HG03135 (cell line): Measurements from ENCODE around the gene CRY2.
"Not testable (repeated sequence)": the region's sequence is repeated elsewhere in the genome, so short reads cannot be mapped to it uniquely, and the experiment has no call there.

Source experiments
- ATAC-seq: cut with Tn5 transposase; IDR thresholded peaks from one replicate; pipeline ENCODE4 v1.9.1; 2021; ENCODE audit warnings: mild to moderate bottlenecking, moderate library complexity; ENCODE audit not compliant: unreplicated experiment

The CRY2 gene

DNA sequence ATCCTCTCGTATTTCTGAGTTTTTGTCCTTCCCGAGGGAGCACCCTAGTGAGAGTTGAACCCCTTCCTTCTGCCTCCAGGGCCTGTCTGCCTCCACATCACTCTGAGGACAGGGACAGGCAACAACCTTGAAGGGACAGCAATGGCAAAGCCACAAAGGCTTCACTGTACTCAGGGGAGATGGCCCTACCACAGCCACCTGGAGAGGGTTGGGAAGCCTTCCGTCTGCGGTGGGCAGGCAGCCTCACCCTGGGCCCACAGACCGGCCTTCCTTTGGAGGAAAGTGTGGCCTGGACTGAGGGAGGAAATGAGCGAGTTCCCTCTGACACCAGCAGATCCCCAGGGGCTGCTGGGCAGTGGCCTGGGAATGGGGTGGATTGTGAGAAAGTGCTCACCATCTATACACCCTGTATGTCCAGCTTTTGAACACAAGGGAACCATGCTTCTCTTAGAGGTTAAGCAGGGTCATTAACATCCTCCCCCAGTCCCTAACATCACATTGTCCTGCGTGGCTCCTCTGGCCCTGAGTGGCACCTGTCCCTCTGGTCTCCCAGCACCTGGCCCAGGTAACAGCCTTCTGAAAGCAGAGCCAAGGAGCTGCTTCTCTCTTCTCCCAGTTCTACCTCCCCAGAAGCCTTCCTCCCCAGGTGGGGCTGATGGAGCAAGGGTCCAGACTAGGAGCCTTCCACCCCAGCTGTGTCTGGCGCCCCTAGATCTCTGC is 35.5 kb upstream of the CRY2 start:
- no peak for ATAC-seq

DNA sequence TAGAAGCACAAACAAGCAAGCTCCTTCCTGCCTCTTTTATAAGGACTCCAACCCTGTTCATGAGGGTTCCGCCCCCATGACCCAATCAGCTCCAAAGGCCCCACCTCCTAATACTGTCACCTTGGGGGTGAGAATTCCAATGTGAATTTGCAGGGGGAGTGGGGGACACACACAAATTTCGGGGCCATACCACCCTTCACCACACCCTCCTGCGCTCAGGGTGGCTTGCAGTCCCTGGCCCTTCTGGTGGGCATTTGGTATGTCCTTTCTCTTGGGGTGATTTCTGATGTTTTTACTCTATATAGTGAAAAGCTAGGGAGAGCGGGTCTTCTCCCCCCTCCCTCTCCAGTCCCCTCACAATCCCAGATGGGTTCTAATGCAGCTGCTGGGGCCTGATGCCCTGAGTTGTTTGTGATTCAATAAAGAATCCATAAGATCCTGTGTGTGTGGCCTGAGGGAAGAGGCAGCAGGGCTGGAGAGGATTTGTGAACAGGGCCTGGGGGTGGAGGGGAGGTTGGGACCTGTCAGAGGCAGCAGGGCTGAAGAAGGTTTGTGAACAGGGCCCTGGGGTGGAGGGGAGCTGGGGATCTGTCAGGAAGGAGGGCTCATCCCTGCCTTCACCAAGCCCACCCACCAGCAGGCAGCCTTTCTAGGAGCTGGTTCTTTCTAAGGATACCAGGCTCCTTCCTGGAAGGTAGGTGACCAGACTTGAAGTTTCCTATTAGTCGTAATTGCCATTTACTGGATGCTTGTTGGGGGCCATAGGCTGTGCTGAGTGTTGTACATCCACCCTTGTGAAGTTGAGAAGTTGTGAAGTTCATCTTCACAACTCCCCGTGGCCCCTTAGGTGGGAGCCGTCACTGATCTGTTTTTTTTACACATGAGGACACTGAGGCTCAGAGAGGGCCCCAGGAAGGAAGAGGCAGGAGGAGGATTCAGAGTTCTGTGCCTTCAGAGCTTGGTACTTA is 34.4 kb upstream of the CRY2 start:
- ATAC-seq, result no peak

DNA sequence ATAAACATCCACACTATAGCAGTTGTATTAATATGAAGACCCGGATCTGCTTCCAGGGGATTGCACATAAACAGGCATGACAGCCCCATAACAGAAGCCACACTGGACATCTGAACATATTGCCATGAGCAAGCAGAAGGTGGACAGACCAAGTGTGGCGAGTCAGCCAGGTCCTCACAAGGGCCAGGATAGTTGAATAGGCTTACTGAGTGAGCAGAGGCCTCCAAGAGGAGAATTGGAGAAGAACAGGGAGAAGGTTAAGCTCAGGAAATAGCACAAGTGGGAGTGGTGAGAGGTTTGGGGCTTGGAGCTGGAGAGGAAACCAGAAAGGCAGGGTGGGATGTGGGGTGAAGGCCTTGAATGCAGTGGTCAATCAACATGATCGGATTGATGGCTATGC is 31.5 kb upstream of the CRY2 start:
- no peak for ATAC-seq

DNA sequence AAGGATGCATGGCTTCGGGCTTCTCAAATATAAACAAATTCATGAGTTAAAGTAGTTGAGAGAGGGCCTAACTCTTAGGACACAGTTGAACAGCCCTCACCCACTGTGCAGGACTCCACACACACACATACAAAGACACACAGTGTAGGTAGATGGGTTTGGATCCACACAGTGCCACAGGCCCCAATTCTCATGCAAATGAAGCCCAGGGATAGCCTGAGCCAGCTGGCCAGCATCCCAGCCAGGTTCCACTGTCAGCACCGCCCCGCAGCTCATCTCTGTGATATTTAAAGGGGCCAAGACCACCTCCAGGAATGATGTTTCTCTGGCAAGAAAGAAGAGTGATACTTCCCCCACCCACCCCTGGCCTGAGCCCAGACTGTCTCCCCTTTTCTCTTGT is 30.7 kb upstream of the CRY2 start:
- no peak for ATAC-seq

DNA sequence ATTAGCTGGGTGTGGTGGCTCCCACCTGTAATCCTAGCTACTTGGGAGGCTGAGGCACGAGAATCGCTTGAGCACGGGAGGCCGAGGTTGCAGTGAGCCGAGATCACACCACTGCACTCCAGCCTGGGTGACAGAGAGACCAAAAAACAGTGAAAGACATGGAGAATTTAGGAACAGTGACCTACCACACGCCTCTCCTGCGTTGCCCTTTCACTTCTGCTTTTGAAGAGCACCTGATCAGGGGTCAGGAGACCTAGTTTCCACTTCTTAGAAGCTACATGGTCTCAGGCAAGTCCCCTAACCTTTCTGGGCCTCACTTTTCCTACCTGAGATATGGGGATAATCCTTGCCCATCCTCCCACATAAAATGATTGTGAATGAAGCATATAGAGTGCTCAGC is 30.1 kb upstream of the CRY2 start:
- ATAC-seq, result peak; percentile 89

DNA sequence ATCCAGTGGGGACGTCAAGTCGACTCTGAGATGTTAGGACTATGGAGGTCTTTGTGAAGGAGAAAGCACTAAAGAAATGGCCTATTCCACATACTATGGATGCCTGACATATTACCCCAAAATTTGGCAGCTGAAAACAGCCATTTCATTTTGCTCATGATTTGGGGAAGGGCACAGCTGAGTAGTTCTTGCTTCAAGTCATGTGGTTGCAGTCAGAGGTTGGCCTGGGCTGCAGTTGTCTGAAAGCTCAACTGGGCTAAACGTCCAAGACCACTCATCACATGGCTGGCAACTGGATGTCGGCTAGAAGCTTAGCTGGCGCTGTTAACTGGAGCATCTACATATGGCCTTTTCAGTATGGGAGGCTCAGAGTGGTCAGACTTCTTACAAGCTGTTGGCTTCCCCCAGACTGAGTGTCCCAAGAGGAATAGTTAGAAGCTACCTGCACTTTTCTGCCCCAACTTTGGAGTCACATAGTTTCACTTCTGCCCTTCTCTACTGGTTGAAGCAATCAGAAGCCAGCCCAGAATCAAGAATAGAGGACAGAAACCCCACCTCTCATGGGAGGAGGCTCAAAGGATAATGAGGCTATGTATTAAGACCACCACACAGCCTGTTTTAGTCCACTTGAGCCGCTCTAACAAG is 28.2 kb upstream of the CRY2 start:
- no peak for ATAC-seq

DNA sequence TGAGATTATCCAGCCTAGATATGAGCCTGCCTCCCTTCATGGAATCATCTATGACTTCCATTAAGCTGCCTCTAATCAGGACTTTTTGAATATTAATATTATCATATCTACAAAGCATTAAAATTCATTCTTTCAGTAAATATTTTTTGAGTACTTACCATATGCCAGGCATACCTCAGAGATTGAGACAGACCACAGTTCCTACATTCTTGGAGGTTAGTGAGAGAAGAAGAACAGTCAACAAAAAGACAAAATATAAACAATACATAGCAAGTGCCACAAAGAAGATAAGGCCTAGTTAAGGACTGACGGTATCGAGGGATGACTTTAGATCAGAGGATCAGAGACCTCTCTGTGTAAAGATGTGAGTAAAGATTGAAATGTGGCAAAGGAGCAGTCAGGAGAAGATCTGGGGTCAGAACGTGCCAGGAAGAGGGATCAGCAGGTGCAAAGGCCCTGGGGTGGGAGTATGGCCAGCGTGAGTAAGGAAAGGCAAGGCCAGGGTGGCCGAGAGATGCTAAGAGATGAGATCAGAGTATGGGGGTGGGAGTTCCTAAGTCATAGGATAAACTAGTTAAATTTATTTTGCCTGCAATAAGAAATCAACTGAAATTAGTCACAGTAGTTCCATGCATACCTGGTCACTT is 26.9 kb upstream of the CRY2 start:
- no peak for ATAC-seq

DNA sequence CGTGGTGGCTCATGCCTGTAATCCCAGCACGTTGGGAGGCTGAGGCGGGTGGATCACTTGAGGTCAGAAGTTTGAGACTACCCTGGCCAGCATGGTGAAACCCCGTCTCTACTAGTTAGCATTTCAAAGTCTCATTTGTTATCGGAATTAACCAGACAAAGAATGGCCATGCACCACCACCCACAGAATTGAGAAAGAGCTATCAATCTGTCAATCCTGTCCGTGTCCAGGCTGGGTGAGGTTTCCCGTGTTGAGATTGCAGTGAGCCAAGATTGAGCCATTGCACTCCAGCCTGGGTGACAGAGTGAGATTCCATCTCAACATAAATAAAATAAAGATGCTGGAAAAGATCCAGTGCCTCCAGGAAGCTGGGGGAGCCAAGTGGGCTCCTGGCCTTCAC is 20.8 kb upstream of the CRY2 start:
- ATAC-seq, result not testable (repeated sequence)

DNA sequence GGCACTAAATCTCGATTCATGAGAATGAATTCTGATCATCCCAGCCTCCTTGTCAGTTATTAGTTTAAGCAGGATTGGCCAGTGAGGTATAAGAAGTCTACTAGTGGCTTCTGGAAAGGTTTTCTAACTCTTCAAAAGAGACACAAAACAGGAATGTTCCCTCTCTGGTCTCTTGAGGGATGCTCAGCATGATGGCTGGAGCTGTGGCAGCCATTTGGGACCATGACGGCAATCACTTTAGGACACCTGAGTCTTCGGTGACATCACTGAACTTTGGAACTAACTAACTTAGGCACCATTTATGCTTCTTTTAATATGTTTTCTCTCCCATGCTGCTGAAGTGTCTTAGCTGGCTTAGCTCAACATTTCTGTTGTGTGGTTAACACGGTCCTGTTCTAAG is 20.2 kb upstream of the CRY2 start:
- no peak for ATAC-seq

DNA sequence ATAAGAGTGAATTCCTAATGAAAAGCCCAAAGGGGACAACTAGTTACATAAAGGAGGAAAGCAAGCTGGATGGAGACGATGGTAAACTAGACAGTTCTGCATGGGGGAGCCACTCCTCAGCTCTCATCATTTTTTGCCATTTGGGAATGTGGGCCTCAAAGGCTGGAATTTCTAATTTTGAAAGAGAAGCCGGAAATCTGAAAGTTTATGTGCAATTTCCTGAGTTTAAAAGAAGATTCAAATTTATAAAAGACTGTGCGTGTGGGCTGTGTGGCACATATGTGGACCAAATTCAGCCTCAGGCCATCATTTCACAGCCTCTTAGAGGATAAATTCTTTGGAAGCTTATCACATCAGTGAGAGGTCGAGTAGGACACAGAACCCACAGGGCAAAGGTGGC is 18.3 kb upstream of the CRY2 start:
- ATAC-seq, result no peak

DNA sequence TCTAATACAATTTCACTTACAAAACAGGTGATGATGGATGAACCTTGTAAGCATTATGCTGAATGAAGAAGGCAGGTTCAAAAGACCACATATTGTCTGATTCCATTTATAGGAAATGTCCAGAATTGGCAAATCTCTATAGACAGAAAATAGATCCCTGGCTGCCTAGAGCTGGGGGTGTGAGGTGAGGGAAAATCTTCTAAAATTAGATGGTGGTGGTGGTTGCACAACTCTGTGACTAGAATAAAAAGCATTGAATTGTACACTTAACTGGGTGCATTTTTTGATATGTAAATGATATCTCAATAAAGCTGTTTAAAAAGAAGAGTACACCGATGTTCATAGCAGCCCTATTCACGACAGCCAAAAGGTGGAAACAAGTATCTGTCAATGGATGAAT is 16.7 kb upstream of the CRY2 start:
- no peak for ATAC-seq

DNA sequence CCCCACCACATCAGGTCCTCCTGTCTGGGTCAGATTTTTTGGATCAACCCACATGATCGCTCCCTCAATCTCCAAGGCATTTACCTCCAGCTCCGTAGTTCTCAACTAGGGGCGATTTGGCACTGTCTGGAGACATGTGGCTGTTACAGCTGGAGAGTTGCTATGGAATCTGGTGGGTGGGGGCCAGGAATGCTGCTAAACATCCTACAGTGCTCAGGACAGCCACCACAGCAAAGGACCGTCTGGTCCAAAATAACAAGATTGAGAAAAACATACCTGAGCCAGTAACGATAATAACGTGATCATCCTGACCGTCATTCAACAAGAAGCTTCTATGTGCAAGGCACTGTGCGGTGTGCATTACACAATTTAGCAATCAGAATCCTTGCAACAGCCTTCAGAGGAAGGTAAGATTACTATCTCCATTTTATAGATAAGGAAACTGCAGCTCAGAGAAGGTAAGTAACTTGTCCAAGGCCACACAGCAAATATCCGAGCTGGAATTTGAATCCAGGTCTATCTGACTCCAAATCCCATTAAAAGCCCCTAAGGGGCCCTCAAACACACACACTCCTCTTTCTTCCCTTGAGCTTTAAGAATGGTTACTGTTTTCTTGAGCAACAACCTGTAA is 14.3 kb upstream of the CRY2 start:
- ATAC-seq, result no peak

DNA sequence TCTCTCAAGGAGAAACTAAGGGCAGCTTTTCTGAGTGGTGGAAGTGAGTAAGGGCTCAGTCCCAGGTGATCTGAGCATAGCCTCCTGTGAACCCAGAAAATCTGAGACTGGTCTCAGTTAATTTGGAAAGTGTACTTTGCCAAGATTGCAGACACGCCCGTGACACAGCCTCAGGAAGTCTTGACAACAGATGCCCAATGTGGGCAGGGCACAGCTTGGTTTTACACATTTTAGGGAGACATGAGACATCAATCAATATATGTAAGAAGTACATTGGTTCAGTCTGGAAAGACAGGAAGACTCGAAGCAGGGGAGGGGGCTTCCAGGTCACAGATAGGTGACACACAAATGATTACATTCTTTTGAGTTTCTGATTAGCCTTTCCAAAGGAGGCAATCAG is 13.5 kb upstream of the CRY2 start:
- ATAC-seq, result no peak

DNA sequence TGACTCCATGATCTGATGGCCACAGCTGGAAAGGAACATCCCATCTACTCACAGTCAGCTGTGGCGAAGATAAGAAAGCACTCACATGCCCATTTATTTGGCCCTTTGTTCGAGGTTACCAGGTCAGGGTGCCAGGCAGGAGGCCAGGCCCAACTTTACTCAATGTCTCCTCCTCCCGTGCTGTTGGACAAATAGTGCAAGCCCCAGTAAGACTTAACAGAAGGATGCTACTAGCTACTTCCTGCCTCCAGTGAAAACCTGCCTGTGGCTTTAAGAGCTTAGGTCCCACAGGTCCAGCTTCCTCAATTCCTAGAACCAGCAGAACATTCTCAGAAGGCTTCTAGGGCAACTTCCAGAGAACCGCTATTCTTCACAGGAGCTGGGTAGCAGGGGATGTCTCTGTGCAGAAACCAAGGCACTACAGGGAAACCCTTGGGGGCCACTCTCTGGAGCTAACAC is 12.9 kb upstream of the CRY2 start:
- no peak for ATAC-seq

DNA sequence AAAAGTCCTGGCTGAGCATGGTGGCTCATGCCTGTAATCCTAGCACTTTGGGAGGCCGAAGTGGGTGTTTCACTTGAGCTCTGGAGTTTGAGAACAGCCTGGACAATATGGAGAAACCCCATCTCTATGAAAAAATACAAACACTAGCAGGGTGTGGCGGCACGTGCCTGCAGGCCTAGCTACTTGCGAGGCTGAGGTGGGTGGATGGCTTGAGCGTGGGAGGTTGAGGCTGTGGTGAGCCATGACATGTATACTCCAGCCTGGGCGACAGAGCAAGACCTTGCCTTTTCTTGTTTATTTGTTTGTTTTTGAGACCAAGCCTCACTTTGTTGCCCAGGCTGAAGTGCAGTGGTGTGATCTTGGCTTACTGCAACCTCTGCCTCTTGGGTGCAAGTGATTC is 8.1 kb upstream of the CRY2 start:
- ATAC-seq, result no peak

DNA sequence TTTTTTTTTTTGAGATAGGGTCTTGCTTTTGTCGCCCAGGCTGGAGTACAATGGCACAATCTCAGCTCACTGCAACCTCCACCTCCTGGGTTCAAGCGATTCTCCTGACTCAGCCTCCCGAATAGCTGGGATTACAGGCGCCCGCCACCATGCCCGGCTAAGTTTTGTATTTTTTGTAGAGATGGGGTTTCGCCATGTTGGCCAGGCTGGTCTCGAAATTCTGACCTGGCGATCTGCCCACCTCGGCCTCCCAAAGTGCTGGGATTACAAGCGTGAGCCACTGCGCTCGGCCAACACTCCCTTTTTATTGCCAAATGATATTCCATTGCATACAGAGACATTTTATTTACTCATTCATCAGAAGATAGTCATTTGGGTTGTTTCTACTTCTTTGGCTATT is 7.0 kb upstream of the CRY2 start:
- not testable (repeated sequence) for ATAC-seq

DNA sequence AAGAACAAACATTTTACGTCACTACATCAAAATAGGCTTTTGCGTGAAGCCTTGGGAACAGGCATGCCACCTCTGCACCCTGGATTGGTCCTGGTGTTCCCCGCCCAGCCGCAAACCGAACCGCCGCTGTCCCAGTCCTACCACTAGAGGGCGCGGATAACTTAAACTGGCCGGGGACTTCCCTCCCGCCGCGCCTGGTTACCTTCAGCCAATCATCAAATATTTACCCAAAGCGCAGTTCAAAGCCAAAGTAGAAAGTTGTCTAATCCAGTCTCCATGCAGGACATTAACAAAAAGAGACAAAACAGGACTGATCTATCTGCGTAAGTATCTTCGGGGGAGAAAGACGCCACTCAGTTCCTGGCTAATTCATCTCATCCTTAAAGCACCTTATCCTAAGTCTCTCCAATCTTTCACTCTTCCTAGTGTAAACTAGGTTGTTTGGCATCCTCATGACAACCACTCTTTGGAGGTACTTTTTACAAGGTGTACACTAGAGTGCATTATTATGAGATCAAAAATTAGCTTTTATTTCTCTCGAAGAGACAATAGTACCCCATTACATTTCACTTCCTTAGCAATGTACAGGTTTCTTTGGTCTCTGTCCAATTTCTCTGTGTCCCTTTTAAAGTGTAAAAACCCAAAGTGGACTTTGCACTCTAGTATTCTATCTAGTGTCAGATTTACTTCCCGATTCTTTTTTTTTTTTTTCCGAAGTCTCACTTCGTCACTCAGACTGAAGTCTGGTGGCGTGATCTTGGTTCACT is 3.9 kb upstream of the CRY2 start:
- no peak for ATAC-seq

DNA sequence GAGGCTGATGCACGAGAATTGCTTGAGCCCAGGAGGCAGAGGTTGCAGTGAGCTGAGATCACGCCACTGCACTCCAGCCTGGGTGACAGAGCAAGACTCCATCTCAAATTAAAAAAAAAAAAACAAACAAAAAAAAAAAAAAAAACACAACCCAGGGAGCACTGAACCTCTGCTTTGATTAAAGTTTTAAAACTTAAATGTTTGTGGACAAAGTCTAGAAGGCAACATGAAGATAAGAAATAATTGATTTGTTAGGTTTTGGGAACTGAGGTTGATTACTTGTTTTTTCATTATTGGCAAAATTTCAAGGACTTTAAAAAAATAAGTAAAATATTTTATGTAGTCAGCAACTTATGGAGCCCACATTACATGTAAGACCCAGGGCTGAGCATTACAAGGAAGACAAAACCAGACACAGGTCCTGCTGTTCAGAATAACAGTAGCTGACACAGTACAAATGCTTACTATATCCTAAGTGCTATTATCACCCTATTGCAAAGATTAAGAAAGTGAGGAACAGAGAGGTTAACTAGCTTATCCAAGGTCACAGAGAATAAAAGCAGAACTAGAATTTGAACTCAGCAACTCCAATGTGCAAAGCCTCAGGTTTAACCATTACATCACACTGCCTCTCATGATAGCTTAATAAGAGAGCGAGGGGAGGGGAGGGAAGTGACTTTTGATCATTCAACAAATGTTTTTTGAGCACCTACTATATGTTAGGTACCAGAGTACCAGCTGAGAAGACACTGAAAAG is 2.3 kb upstream of the CRY2 start:
- ATAC-seq, result no peak

DNA sequence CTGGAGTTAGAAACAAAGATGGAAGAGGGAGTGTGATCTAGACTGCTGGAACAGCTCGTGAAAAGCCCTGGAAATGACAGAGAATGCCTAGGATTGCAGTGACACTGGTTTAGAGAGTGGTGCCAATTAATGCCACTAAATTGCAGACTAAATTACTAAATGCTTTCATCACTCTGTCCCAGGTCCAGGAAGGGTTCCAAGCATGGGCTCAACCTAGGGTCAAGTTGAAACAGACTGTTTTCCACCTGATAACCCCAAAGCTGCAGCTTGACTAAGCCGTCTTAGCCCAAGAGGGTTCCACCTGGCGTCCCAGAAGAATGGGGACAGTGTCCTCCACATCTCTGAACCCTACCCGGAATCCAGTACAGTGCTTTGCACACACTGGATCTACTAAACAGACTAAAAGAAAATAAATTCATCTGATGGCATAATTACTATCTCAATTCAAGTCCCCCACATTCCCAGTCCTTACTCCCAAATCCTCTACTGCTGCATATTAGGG is 1.1 kb upstream of the CRY2 start:
- no peak for ATAC-seq
